Esophagus muscularis mucosa (tissue), 4 donors: Measurements from ENCODE around the gene SPATA45.

Source experiments
- CTCF ChIP-seq, 3 experiments: fragments of 200-600 bp in 2 of 3; fragments of 450-650 bp in 1 of 3; sonication (generic) in 2 of 3; IDR thresholded peaks; one replicate each; pipeline ENCODE4 v1.5.1; 2017 to 2019; ENCODE audit warnings: antibody characterized with exemption in 3 of 3, mild to moderate bottlenecking in 2 of 3, moderate library complexity in 1 of 3
- EP300 ChIP-seq: sonication (generic); formaldehyde crosslinking; IDR thresholded peaks from one replicate; pipeline ENCODE4 v1.6.1; 2017; ENCODE audit warnings: antibody characterized with exemption
- POLR2A ChIP-seq: fragments of 450-650 bp; IDR thresholded peaks from one replicate; pipeline ENCODE4 v1.6.1; 2017; ENCODE audit warnings: antibody characterized with exemption, moderate library complexity, mild to moderate bottlenecking, low read depth
- POLR2AphosphoS5 ChIP-seq, 2 donors: sonication (generic); formaldehyde crosslinking; IDR thresholded peaks; one replicate each; pipeline ENCODE4 v1.6.1; 2017; ENCODE audit warnings: antibody characterized with exemption in 2 of 2

- TF ChIP-seq CTCF (IDR thresholded peaks at IDR 0.05) (no peak), POLR2A (no peak), POLR2AphosphoS5 (IDR thresholded peaks at IDR 0.05) (no peak), EP300 (no peak)
Observed at GRCh38 chr1:212819726-212820125, 27.7 kb downstream of the SPATA45 start.
